ENCODE data around the gene GREB1.
"Not testable (repeated sequence)": the region's sequence is repeated elsewhere in the genome, so short reads cannot be mapped to it uniquely, and the experiment has no call there.

GREB1 gene

GRCh38 chr2:11635141-11635540 is 101.3 kb downstream of the GREB1 start:
- DNase-seq (ENCODE audit: low read depth): no peak

GRCh38 chr2:11636593-11637295 is 102.9 kb downstream of the GREB1 start:
- DNase-seq (ENCODE audit: low read depth): no peak

DNA sequence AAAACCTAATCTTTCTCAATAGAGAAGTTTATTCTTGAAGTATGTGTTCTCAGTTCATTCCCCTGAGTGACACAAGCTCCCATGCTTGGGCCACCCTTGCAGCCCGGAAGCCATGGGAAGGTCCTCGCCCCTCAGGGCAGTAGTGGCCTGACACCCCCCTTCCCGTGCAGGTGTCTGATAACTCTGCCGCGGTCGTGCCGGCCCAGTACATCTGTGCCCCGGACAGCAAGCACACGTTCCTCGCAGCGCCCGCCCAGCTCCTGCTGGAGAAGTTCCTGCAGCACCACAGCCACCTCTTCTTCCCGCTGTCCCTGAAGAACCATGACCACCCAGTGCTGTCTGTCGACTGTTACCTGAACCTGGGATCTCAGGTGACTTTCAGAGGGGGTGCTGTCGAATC is 103.7 kb downstream of the GREB1 start:
- no peak for DNase-seq (ENCODE audit: low read depth)

DNA sequence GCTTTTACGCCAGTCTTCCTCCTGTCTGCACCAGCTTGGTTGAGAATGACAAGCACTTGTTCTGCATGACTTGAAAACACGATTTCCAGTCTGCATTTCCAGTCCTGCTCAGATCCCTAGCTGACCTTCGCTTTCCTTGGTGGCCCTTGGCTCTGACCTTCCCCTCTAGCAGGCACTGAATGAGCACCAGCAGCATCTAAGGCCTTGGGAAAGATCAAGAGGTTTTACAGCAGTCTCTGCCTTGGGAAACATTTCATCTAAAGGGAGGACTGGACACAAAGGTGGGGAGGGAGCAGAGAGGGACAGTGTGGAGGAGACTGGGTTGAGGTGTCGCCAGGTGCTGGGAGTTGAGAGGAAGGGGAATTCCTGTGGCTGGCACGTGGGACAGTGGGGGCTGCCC is 105.7 kb downstream of the GREB1 start:
- no peak for DNase-seq (ENCODE audit: low read depth)

DNA sequence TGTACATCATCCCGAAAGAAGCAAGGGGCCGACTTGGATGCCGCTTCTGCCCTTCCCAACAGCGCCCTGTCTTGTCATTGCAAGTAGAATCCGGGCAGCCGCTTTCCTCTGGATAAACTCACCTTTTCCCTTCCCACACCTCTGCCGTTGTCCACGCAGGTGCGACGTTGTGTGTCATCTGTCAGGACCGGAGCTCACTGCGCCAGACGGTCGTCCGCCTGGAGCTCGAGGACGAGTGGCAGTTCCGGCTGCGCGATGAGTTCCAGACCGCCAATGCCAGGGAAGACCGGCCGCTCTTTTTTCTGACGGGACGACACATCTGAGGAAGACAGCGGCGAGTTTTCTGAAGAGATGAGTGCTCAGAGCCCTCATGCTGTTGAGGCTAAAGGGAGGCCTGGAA is 106.3 kb downstream of the GREB1 start:
- DNase-seq (ENCODE audit: low read depth): no peak

DNA sequence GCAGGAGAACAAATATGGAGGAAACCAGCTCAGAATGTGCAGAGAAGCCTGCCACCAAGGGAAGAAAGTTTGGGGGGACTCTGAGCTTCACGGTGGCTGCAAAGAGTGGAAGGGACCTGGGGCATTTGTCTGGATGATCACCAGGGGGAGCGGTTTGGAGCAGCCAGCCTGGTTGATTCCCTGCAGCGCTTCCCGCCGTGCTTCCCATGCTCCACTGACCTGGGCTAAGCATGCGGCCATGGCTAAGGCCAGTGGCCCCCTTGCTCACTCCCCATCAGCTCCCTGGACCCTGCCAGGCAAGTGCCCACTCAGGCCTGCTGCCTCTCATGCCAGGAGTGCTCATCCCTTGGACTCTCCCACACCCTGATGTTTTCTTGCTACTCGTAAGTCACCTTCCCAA is 109.1 kb downstream of the GREB1 start:
- no peak for DNase-seq (ENCODE audit: low read depth)

GRCh38 chr2:11644293-11644692 is 110.4 kb downstream of the GREB1 start:
- DNase-seq (ENCODE audit: low read depth): no peak

- no peak for DNase-seq (ENCODE audit: low read depth)
These were observed 112.7 kb downstream of the GREB1 start for GRCh38 chr2:11646530-11646929.

DNA sequence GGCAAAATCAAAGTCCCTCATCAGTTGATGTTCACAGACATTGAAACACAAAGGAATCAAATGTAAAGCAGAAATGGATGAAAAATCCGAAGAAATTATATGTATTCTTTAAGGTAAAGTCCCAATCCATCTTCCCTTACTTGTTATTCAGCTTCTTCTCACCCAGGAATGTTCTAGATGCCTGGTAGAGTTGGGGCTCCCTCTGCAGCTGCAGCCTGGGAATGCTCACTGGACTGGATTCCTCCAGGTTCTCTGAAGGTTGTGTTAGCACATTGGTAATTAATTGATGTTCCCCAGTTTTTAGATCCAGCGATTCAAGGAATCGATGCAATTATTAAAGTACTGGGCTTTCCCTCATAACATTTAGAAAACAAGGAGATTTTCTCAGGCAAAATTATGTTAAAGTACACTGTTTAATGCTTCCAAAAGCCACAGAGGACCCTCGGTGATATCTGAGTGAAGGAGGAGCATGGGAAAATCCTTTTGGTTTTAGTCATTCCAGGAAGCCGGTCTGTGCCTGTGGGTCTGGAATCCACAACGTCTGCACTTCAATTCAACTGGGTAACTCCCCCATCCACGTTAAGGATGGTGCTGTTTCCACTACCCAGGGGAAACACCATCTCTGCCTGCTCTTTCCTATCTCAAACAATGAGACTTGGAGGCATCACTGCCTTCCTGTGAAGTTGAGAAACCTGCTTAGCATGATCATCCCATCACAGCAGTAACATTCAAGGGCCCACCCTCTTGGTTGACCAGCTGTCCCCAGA is 114.2 kb downstream of the GREB1 start:
- no peak for DNase-seq (ENCODE audit: low read depth)

DNA sequence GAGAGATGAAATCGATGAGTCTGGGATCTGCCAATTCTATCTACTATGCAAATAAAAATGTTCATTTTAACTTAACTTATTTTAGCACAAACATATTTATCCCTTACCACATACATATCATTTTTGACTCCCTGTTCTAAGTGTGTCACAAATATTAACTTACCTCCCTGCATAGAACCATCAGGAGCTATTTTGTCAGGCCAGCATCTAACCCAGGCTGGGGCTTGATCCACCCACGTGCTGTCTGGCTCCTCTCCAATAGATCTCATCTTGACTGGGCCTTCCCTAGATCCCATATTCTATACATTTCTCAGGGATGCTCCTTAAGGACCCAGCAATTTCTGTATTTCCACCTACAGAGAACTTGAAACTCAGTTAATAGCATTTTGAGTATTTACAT is 115.2 kb downstream of the GREB1 start:
- no peak for DNase-seq (ENCODE audit: low read depth)

GRCh38 chr2:11651856-11652548 is 118.2 kb downstream of the GREB1 start:
- no peak for DNase-seq (ENCODE audit: low read depth)

- DNase-seq (ENCODE audit: low read depth): no peak
These were observed 118.7 kb downstream of the GREB1 start for GRCh38 chr2:11652553-11652952.

- no peak for DNase-seq (ENCODE audit: low read depth)
These were observed 121.7 kb downstream of the GREB1 start for GRCh38 chr2:11655495-11655894.

DNA sequence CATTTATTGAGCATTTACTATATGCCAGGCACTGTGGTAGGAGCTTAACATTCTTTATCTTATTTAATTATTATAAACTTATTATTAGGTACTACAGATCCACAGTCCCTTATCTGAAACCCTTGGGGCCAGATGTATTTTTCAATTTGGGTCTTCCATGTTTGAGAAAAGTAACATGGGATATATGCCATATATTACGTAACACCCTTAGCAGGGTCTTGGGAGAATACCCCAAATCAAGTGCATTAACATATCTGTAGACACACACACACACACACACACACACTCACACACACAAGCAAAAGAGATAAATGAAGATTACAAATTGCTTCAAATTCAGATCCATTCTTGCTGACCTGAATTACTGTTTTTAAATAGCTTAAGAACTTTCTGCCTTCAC is 122.4 kb downstream of the GREB1 start:
- no peak for DNase-seq (ENCODE audit: low read depth)

DNA sequence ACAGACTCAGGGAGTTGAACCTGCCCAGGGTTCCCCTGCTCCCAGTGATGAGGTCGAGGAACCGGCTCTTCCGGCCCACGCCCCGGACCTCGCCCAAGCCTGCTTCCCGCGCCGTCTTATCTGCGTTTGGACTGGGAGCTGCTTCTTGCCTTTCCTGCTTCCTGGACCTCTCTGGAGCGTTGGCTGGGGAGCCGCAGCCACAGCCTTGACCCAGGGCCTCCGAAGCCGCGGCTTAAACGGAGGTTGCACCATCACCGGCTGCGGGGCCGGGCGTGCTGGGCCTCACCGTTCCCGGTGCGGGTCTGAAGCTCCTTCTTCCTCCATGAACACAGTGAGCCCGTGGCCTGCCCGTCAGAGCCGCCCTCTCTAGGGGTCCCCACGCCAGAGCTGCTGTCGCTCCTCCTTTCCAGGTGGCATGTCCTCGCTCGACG is 122.8 kb downstream of the GREB1 start:
- DNase-seq (ENCODE audit: low read depth): no peak

GRCh38 chr2:11657195-11657594 is 123.3 kb downstream of the GREB1 start:
- no peak for DNase-seq (ENCODE audit: low read depth)

DNA sequence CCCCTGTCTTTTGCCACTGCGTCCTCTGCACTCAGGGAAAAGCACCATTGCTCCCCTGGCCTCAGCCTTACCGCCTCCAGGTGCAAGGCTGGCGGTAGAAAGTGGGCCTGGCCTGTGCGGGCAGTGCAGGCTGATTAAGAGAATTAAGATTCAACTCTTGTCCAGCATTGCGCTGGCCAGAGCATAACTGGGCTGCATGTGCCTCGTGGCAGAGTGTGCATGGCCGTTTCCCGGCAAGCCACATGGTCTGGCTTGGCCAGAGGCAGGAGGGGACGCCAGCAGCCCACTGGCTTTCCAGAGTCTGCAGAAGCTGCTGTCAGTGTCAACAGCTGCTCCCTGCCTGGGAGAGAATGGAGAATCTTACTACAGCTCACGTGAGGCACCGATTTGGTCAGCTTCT is 123.8 kb downstream of the GREB1 start:
- no peak for DNase-seq (ENCODE audit: low read depth)

DNA sequence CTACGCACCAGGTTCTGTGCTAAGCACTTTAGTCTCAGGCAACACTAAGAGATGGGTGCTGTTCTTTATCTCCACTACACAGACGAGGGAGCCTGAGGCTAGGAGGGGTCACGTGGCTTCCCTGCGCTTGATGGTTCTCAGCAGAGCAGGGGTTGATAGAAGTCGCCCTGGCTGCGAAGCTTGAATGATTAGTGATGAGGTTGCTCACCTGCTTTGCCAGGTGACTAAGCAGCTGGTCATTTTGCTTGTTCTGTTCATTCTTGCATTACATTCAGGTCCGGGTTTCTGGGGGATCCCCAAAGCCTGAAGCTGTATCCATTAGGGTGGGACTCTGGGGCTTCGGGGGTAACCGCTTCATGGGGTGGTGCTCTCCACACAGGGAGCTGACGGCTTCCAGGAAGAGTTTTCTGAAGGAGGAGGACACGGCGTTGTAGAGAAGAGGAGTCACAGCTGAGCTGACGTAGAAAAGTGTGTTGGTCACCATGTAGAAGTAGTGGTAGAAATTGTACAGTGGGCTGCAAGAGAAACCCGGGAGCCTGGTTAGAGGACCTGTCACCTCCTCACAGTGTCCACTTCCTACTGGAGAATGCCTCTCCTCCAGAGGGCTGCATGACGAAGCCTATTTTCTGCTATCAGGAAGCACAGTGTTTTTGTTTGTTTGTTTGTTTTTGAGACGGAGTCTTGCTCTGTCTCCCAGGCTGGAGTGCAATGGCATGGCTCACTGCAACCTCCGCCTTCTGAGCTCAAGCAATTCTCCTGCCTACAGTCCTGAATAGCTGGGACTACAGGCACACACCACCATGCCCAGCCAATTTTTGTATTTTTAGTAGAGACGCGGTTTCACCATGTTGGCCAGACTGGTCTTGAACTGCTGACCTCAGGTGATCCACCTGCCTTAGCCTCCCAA is 124.6 kb downstream of the GREB1 start:
- no peak for DNase-seq (ENCODE audit: low read depth)

DNA sequence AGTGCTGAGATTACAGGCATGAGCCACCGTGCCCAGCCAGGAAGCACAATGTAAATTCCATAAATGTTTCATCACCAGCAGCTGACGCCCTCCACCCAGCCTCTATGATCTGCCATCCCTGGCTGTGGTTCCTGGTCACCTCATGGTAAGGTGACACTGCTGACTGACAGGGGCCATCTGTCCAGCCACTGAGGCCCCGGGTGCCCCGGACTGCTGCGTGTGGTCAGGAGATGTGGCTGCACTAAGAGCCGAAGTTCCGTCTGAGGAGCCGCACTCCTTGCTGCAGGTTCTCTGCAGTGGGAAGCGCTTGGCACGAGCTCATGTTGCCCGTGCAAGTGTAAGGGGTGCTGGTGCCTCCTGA is 125.2 kb downstream of the GREB1 start:
- DNase-seq (ENCODE audit: low read depth): no peak

DNA sequence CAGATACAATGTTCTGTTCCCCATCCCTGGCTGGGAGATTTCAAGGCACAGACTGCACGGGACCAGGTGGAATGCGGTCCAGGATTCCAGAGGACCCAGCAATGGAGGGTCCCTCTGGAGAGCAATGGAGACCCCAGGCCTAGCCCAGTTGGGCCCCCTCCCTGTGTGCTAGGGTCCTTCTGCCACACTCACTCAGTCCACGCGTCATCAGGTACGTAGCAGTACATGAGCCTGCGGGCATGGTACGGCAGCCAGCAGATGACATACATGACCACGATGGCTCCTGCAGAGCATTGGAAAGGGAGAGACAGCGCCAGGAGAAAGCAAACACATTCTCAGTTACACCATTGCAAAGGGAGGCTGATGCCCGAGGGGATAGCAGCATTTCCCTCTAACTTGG is 126.0 kb downstream of the GREB1 start:
- DNase-seq (ENCODE audit: low read depth): no peak

- not testable (repeated sequence) for DNase-seq (ENCODE audit: low read depth)
These were observed 126.6 kb downstream of the GREB1 start for GRCh38 chr2:11660396-11660795.

- DNase-seq (ENCODE audit: low read depth): no peak
These were observed 128.1 kb downstream of the GREB1 start for GRCh38 chr2:11661891-11662435.

Measured in activated T-cell treated with anti-CD3 and anti-CD28 coated beads for 24 hours (primary cell).